B cell (primary cell): ENCODE data around the gene UHRF2. TPM values are rescaled to one million over a fixed set of nuclear protein-coding genes. Genes with fewer than 3 reads are reported as not detected.

Source experiments
- ATAC-seq: fragments of 200-7000 bp; cut with Tn5 transposase; one replicate; pipeline ENCODE4 v1.10.0; 2021; ENCODE audit warnings: low read depth, mild to moderate bottlenecking, moderate number of reproducible peaks, moderate library complexity
- CTCF ChIA-PET: fragments of 350-600 bp; sonication (Branson Sonifier 250); formaldehyde crosslinking; loops from one replicate; lab custom pipeline; 2021; ENCODE audit warnings: antibody characterized with exemption, inconsistent platforms; lab: Charles Lee
- POLR2A ChIA-PET: fragments of 350-600 bp; sonication (Branson Sonifier 250); formaldehyde crosslinking; loops from one replicate; lab custom pipeline; 2021; ENCODE audit warnings: antibody characterized with exemption; lab: Charles Lee
- DNase-seq: peaks from one replicate; pipeline ENCODE4 v3.0.0; 2013
- H2AFZ ChIP-seq: 2 replicates; pipeline ENCODE4 v1.6.1; 2012; ENCODE audit warnings: mild to moderate bottlenecking, low read depth, low read length; ENCODE audit not compliant: insufficient read depth, poor library complexity, severe bottlenecking
- H3K27ac ChIP-seq, 2 donors: 1 replicate in 1 of 2; 2 replicates in 1 of 2; pipeline ENCODE4 v1.5.1; 2012 to 2013; ENCODE audit warnings: low read length in 2 of 2, mild to moderate bottlenecking in 2 of 2, moderate library complexity in 1 of 2
- H3K27me3 ChIP-seq, 4 experiments: fragments of 200-600 bp in 1 of 4; sonication (generic) in 1 of 4; replicated peaks in 1 of 4; 1 replicate in 2 of 4; 2 replicates in 2 of 4; pipeline versions ENCODE4 v1.6.1 to v1.7.0; 2013 to 2016; ENCODE audit warnings: low read length in 3 of 4, mild to moderate bottlenecking in 2 of 4, mixed read lengths in 1 of 4, moderate library complexity in 1 of 4; ENCODE audit not compliant: insufficient read depth in 4 of 4, control insufficient read depth in 3 of 4; ENCODE audit errors: control extremely low read depth in 1 of 4
- H3K36me3 ChIP-seq, 2 experiments: replicated peaks in 1 of 2; 1 replicate in 1 of 2; 2 replicates in 1 of 2; pipeline versions ENCODE4 v1.6.1 to v1.7.1; 2013; ENCODE audit warnings: low read length in 1 of 2; ENCODE audit not compliant: insufficient read depth in 2 of 2, control insufficient read depth in 1 of 2; ENCODE audit errors: control extremely low read depth in 1 of 2, extremely low read depth in 1 of 2
- H3K4me1 ChIP-seq, 2 donors: fragments of 200-600 bp in 1 of 2; sonication (generic) in 1 of 2; 1 replicate in 1 of 2; 2 replicates in 1 of 2; pipeline versions ENCODE4 v1.5.1 to v1.6.1; 2013 to 2017; ENCODE audit warnings: low read length in 2 of 2; ENCODE audit not compliant: control insufficient read depth in 2 of 2, insufficient read depth in 2 of 2
- H3K4me2 ChIP-seq: replicated peaks from 2 replicates; pipeline ENCODE3; 2012; ENCODE audit warnings: mild to moderate bottlenecking, low read depth, low read length; ENCODE audit not compliant: poor library complexity, severe bottlenecking
- H3K4me3 ChIP-seq, 5 experiments: fragments of 200-600 bp in 1 of 5; sonication (generic) in 1 of 5; 1 replicate in 3 of 5; 2 replicates in 2 of 5; pipeline versions ENCODE4 v1.5.1 to v1.7.0; 2011 to 2016; ENCODE audit warnings: low read length in 4 of 5, mild to moderate bottlenecking in 4 of 5, low read depth in 2 of 5, control low read depth in 1 of 5, moderate library complexity in 1 of 5; ENCODE audit not compliant: insufficient read depth in 1 of 5; ENCODE audit errors: control extremely low read depth in 1 of 5, extremely low read depth in 1 of 5
- H3K79me2 ChIP-seq: fragments of 200-600 bp; sonication (generic); one replicate; pipeline ENCODE4 v1.6.0; 2016; ENCODE audit warnings: low read length; ENCODE audit not compliant: control insufficient read depth, insufficient read depth
- H3K9ac ChIP-seq: fragments of 200-600 bp; sonication (generic); 2 replicates; pipeline ENCODE4 v1.6.1; 2017; ENCODE audit warnings: mild to moderate bottlenecking, low read length, moderate library complexity
- H3K9me3 ChIP-seq, 3 donors: one replicate each; pipeline versions ENCODE4 v1.6.1 to v1.7.1; 2013; ENCODE audit warnings: low read length in 2 of 3; ENCODE audit not compliant: control insufficient read depth in 2 of 3, insufficient read depth in 1 of 3; ENCODE audit errors: control extremely low read depth in 1 of 3
- H4K20me1 ChIP-seq: 2 replicates; pipeline ENCODE4 v1.6.0; 2012; ENCODE audit warnings: mild to moderate bottlenecking, low read length; ENCODE audit not compliant: insufficient read depth, control insufficient read depth, poor library complexity, severe bottlenecking
- H3K27ac Mint-ChIP-seq: one replicate; pipeline ENCODE4 v1.8.0; 2021; ENCODE audit warnings: mixed read lengths
- H3K27me3 Mint-ChIP-seq: one replicate; pipeline ENCODE4 v1.8.0; 2021; ENCODE audit warnings: mixed read lengths
- H3K4me1 Mint-ChIP-seq: one replicate; pipeline ENCODE4 v1.8.0; 2021; ENCODE audit warnings: mixed read lengths
- H3K4me3 Mint-ChIP-seq: one replicate; pipeline ENCODE4 v1.8.0; 2021; ENCODE audit warnings: mixed read lengths
- H3K9me3 Mint-ChIP-seq: one replicate; pipeline ENCODE4 v1.8.0; 2022; ENCODE audit warnings: mixed read lengths; ENCODE audit not compliant: insufficient read depth
- EZH2 ChIP-seq: IDR thresholded peaks from 2 replicates; pipeline ENCODE4 v1.6.1; 2012; ENCODE audit warnings: borderline replicate concordance, low read depth, mild to moderate bottlenecking, moderate library complexity, low read length; ENCODE audit not compliant: insufficient read depth, poor library complexity, severe bottlenecking
- WGBS: methylation state at CpG from one replicate; pipeline ENCODE4 v1.1.5; 2013; ENCODE audit warnings: missing lambda C conversion rate; ENCODE audit not compliant: insufficient coverage; 5-methylcytosine and 5-hydroxymethylcytosine counted together
- intact Hi-C: fragments of 100-400 bp; cut with micrococcal nuclease; formaldehyde crosslinking; loops from one replicate; pipeline ENCODE4 v1.10.0; 2022
- polyA plus RNA-seq: library from polyadenylated mRNA; depleted of rRNA; stranded (reverse); fragments of >200 nt; gene quantifications from 2 replicates; pipeline ENCODE4 v1.2.3, GENCODE V29; 2012
- total RNA-seq, 2 donors: library from RNA; stranded (reverse); fragments of 120-200 nt in 1 of 2; gene quantifications; 1 replicate in 1 of 2; 2 replicates in 1 of 2; pipeline versions ENCODE4 v1.2.3 to v1.2.4, GENCODE V29; 2013 to 2022
- TF ChIP-seq, protein P1 (sequence below): fragments of 200-600 bp; IDR thresholded peaks from one replicate; pipeline ENCODE4 v1.8.0; 2022; ENCODE audit warnings: antibody characterized with exemption, mild to moderate bottlenecking

Gene UHRF2
- total and polyA plus RNA-seq, 2 donors (not counting 1 experiment from before 2014, with no cell fraction given) = 85.6 to 153 TPM

DNA sequence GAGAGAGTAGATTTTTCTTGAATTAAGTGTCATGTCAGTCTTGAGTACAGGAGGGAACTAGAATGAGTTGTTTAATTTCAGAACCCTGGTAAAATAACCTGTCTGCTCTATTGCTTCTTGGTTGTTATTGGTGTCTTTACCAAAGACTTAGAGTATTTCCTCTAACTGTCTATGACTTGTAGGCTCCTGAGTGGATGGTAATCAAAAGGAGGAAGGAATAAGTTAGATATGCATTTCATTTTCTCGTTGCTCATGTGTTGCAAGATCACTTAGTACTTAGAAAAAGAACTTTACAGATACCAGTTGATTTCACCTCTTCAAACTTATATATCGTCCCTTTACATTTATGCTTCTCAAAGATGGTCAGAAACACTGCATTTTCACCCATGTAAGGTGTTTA, 31.1 kb downstream of the UHRF2 start:
- ATAC-seq (no peak), DNase-seq (no peak)
- H2AFZ ChIP-seq = no peak overlapping the region
- intact Hi-C loops = no loop called here
- no peak for TF ChIP-seq EZH2
- TF ChIP-seq, protein P1, sequence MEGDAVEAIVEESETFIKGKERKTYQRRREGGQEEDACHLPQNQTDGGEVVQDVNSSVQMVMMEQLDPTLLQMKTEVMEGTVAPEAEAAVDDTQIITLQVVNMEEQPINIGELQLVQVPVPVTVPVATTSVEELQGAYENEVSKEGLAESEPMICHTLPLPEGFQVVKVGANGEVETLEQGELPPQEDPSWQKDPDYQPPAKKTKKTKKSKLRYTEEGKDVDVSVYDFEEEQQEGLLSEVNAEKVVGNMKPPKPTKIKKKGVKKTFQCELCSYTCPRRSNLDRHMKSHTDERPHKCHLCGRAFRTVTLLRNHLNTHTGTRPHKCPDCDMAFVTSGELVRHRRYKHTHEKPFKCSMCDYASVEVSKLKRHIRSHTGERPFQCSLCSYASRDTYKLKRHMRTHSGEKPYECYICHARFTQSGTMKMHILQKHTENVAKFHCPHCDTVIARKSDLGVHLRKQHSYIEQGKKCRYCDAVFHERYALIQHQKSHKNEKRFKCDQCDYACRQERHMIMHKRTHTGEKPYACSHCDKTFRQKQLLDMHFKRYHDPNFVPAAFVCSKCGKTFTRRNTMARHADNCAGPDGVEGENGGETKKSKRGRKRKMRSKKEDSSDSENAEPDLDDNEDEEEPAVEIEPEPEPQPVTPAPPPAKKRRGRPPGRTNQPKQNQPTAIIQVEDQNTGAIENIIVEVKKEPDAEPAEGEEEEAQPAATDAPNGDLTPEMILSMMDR = no peak
- H3K79me2 ChIP-seq = peaks cover 99% of the 10 kb centered on the region
- peak overlapping the region in 1 of 5 experiments; percentile 6 for H3K4me3 ChIP-seq
- 100% methylated on average over 1 of the region's 2 CpGs for WGBS
- ChIA-PET CTCF (no interaction called here), POLR2A (no interaction called here)
- H3K27ac ChIP-seq = peak overlapping the region in 1 of 2 donors; percentile 50
- no peaks in the 10 kb centered on the region for H3K9me3 Mint-ChIP-seq
- H3K4me1 ChIP-seq = peaks cover 35 to 58% of the 10 kb centered on the region in 2 donors
- peaks cover 75% of the 10 kb centered on the region for H3K4me1 Mint-ChIP-seq
- H3K27me3 Mint-ChIP-seq = no peaks in the 10 kb centered on the region
- H3K27ac Mint-ChIP-seq = no peak overlapping the region
- peaks cover 3 to 23% of the 10 kb centered on the region in 2 experiments for H3K36me3 ChIP-seq
- no peak overlapping the region for H3K9ac ChIP-seq
- H4K20me1 ChIP-seq = peaks cover 98% of the 10 kb centered on the region
- no peak overlapping the region for H3K4me2 ChIP-seq
- no peaks in the 10 kb centered on the region for H3K27me3 ChIP-seq
- no peaks in the 10 kb centered on the region for H3K9me3 ChIP-seq
- peak overlapping the region; percentile 9 for H3K4me3 Mint-ChIP-seq

DNA sequence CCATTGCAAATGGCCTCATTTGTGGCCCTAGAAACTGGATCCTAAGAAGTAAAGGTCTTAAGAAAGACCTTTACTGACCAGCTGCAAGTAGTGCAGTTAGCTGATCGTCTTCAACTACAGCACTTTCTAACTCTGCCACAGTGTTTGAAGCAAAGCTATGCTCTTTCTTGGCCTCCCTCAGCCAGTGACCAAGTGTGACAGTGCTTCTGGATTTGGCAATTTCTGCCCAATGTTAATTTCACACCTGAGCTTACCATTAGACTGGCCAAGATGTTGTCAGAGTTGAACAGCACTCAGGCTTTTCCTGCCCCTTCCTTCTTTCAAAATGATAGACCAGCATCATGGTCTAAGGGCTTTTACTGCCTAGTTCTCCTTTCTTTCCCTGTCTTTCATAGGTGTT, 36.1 kb downstream of the UHRF2 start:
- ATAC-seq (no peak), DNase-seq (no peak)
- no peak overlapping the region for H3K4me3 ChIP-seq
- H3K4me2 ChIP-seq = peak overlapping the region; percentile 12
- no peak overlapping the region for H3K9ac ChIP-seq
- no peak overlapping the region for H3K4me3 Mint-ChIP-seq
- peak overlapping the region in 1 of 2 donors; percentile 54 for H3K27ac ChIP-seq
- ChIA-PET CTCF (interaction anchor here (1.1 kb wide), 1 partner anchor 11 kb away, joined by 3 read pairs; no protein-coding TSS in a partner anchor), POLR2A (no interaction called here)
- H3K27ac Mint-ChIP-seq = peak overlapping the region; percentile 71
- no peaks in the 10 kb centered on the region for H3K9me3 ChIP-seq
- no peaks in the 10 kb centered on the region for H3K27me3 Mint-ChIP-seq
- no peaks in the 10 kb centered on the region for H3K27me3 ChIP-seq
- H3K79me2 ChIP-seq = peaks cover 99% of the 10 kb centered on the region
- H3K36me3 ChIP-seq = peaks cover 0 to 17% of the 10 kb centered on the region in 2 experiments
- intact Hi-C loops = no loop called here
- H4K20me1 ChIP-seq = peaks cover 91% of the 10 kb centered on the region
- WGBS = 85% methylated on average over 1 of the region's 1 CpG
- peaks cover 71% of the 10 kb centered on the region for H3K4me1 Mint-ChIP-seq
- peaks cover 20 to 38% of the 10 kb centered on the region in 2 donors for H3K4me1 ChIP-seq
- no peak overlapping the region for H2AFZ ChIP-seq
- TF ChIP-seq, protein P1 = no peak
- TF ChIP-seq EZH2 = no peak
- H3K9me3 Mint-ChIP-seq = no peaks in the 10 kb centered on the region
